Activated T-cell treated with anti-CD3 and anti-CD28 coated beads, Interleukin-2, amount 50 U/mL, for 72 hours (primary cell): ENCODE results near the gene SLC25A17. TPM values are rescaled to one million over a fixed set of nuclear protein-coding genes. Genes with fewer than 3 reads are reported as not detected.
A peak's percentile ranks its signal among the peaks of the same experiment; 100 is the strongest.
"Not testable (repeated sequence)": the region's sequence is repeated elsewhere in the genome, so short reads cannot be mapped to it uniquely, and the experiment has no call there.

Source experiments
- ATAC-seq, 2 donors: fragments of 150-1000 bp; cut with Tn5 transposase; replicated peaks in 1 of 2; 2 replicates each; pipeline ENCODE4 v1.10.0; 2021; ENCODE audit warnings: moderate library complexity in 2 of 2, mild to moderate bottlenecking in 1 of 2
- DNase-seq, 2 donors: peaks; one replicate each; pipeline ENCODE4 v3.0.0; 2021 to 2022; ENCODE audit warnings: mixed read lengths in 1 of 2
- H3K27ac Mint-ChIP-seq: one replicate; pipeline ENCODE4 v1.8.0; 2022; ENCODE audit warnings: mild to moderate bottlenecking, moderate library complexity, mixed read lengths
- H3K27me3 Mint-ChIP-seq: one replicate; pipeline ENCODE4 v1.8.0; 2022; ENCODE audit warnings: low read depth, mixed read lengths
- H3K36me3 Mint-ChIP-seq, 2 donors: one replicate each; pipeline ENCODE4 v1.8.0; 2022; ENCODE audit warnings: mixed read lengths in 2 of 2, mild to moderate bottlenecking in 1 of 2; ENCODE audit not compliant: insufficient read depth in 2 of 2
- H3K4me1 Mint-ChIP-seq: one replicate; pipeline ENCODE4 v1.8.0; 2022; ENCODE audit warnings: low read depth, mixed read lengths
- H3K4me3 Mint-ChIP-seq, 2 donors: one replicate each; pipeline ENCODE4 v1.8.0; 2022; ENCODE audit warnings: mild to moderate bottlenecking in 2 of 2, mixed read lengths in 2 of 2, moderate library complexity in 2 of 2
- H3K9me3 Mint-ChIP-seq, 2 donors: one replicate each; pipeline ENCODE4 v1.8.0; 2022; ENCODE audit warnings: mixed read lengths in 2 of 2
- total RNA-seq, 2 donors: library from RNA; stranded (reverse); gene quantifications; one replicate each; pipeline ENCODE4 v1.2.3, GENCODE V29; 2022

Gene SLC25A17, protein sequence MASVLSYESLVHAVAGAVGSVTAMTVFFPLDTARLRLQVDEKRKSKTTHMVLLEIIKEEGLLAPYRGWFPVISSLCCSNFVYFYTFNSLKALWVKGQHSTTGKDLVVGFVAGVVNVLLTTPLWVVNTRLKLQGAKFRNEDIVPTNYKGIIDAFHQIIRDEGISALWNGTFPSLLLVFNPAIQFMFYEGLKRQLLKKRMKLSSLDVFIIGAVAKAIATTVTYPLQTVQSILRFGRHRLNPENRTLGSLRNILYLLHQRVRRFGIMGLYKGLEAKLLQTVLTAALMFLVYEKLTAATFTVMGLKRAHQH
- 10 to 100 TPM; 18.8 to 20.0 TPM for total RNA-seq

- Mint-ChIP-seq H3K27me3 (no peaks in the 10 kb centered on the region), H3K4me3 (peak within 1 kb of the TSS; percentile 88 to 96), H3K27ac (peak within 1 kb of the TSS; percentile 85), H3K36me3 (peaks cover 7 to 8% of the 10 kb centered on the region in 2 donors), H3K9me3 (no peaks in the 10 kb centered on the region), H3K4me1 (peaks cover 45% of the 10 kb centered on the region)
- ATAC-seq (peak; percentile 90 to 92), DNase-seq (peak; percentile 91 to 92)
Observed at GRCh38 chr22:40818747-40819598, at the start of gene SLC25A17. TSS of gene SLC25A17 (minus strand) at chr22:40819346. CDS start at chr22:40819248, 98 bp downstream.

GRCh38 chr22:40868379-40868778 lies 49.2 kb upstream of the SLC25A17 start:
- not testable (repeated sequence) for H3K27ac Mint-ChIP-seq, DNase-seq, H3K27me3 Mint-ChIP-seq, H3K36me3 Mint-ChIP-seq, H3K9me3 Mint-ChIP-seq, H3K4me3 Mint-ChIP-seq, H3K4me1 Mint-ChIP-seq, ATAC-seq

DNA sequence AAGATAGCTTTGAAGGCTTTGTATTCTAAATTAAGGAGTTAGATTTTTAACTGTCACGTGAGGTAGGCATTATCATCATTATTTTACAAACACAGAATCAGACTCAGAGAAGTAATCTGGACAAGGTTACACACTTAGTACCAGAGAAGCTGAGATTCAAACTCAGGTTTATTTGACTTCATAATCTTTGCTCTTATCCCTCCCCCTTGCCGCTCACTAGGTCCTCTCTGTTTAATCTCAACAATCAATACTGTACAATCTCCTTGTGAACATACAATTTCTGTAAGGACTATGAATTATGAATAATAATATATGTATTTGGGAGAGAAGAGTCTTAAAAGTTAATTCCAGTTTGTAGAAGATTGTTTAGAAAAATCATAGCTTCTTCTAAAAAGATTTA lies 48.0 kb upstream of the SLC25A17 start:
- peaks cover 7% of the 10 kb centered on the region for H3K4me1 Mint-ChIP-seq
- H3K27me3 Mint-ChIP-seq = no peaks in the 10 kb centered on the region

GRCh38 chr22:40862537-40862936 lies 43.4 kb upstream of the SLC25A17 start:
- Mint-ChIP-seq H3K4me3 (no peak overlapping the region), H3K27ac (no peak overlapping the region), H3K36me3 (peaks cover 3 to 4% of the 10 kb centered on the region in 2 donors), H3K4me1 (peaks cover 20% of the 10 kb centered on the region), H3K27me3 (no peaks in the 10 kb centered on the region), H3K9me3 (no peaks in the 10 kb centered on the region)
- no peak for DNase-seq
- ATAC-seq = no peak

More for the DNA sequence above, 48.0 kb upstream of the SLC25A17 start:
- H3K36me3 Mint-ChIP-seq = peaks cover 1% of the 10 kb centered on the region in 2 donors
- no peaks in the 10 kb centered on the region for H3K9me3 Mint-ChIP-seq
- no peak overlapping the region for H3K27ac Mint-ChIP-seq
- ATAC-seq (no peak), DNase-seq (no peak)
- H3K4me3 Mint-ChIP-seq = no peak overlapping the region

DNA sequence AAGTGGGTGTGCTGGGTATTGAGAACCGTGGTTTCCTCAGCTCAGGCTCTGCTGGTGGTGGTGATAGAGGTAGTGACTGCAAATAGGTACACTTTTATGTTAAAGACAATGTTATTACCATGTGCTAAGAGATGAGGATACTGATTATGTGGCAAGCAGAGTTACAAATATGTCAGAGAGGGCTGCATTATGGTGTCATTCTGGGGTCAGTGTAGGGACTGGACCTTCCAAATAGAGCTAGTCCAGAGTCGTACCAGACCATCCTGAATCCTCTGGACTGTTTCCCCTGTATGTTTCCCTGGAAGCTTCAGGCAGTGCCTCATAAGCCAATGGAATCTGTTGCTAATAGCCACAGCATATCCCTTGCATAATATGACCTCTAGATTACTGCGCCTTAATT lies 42.9 kb upstream of the SLC25A17 start, which contains the start of gene DNAJB7:
TSS of gene DNAJB7 (minus strand) at position 101 of the 400 bp plus-strand sequence. CDS start 119 bp downstream, outside the sequence.
- no peaks in the 10 kb centered on the region for H3K9me3 Mint-ChIP-seq

DNA sequence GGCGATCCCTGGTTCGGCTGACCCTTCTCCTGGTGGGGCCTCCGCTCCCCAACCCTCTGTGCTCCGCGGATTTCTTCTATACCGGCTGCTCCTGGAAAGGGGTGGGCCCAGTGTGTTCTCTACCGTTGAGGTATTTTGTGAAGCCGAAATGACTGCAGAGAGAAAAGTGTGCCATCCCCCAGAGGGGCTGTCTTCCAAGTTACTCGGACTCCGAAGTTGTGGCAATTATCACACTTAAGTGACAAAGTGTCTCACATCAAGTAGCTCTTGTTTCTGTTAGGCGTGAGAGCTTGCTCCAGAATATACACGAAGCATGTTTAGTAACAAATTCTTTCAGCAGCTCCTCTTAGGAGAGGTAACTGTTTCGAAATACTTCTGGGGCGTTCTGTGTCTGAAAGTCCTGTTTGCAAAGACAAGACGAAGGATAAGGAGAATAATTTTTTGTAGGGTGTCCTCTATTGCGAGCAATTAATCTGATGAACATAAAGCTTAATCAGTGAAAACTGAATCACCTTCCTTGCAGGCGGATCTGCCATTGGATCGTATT lies 38.2 kb upstream of the SLC25A17 start:
- peaks cover 45% of the 10 kb centered on the region for H3K4me1 Mint-ChIP-seq
- peaks cover 3 to 10% of the 10 kb centered on the region in 2 donors for H3K36me3 Mint-ChIP-seq
- no peaks in the 10 kb centered on the region for H3K27me3 Mint-ChIP-seq

More for the DNA sequence above, 42.9 kb upstream of the SLC25A17 start, which contains the start of gene DNAJB7:
- H3K27ac Mint-ChIP-seq = peak within 1 kb of the TSS; percentile 47
- no peak for DNase-seq
- ATAC-seq = no peak
- H3K4me3 Mint-ChIP-seq = no peak within 1 kb of the TSS
- peaks cover 3 to 5% of the 10 kb centered on the region in 2 donors for H3K36me3 Mint-ChIP-seq
- H3K27me3 Mint-ChIP-seq = no peaks in the 10 kb centered on the region
- H3K4me1 Mint-ChIP-seq = peaks cover 21% of the 10 kb centered on the region

DNA sequence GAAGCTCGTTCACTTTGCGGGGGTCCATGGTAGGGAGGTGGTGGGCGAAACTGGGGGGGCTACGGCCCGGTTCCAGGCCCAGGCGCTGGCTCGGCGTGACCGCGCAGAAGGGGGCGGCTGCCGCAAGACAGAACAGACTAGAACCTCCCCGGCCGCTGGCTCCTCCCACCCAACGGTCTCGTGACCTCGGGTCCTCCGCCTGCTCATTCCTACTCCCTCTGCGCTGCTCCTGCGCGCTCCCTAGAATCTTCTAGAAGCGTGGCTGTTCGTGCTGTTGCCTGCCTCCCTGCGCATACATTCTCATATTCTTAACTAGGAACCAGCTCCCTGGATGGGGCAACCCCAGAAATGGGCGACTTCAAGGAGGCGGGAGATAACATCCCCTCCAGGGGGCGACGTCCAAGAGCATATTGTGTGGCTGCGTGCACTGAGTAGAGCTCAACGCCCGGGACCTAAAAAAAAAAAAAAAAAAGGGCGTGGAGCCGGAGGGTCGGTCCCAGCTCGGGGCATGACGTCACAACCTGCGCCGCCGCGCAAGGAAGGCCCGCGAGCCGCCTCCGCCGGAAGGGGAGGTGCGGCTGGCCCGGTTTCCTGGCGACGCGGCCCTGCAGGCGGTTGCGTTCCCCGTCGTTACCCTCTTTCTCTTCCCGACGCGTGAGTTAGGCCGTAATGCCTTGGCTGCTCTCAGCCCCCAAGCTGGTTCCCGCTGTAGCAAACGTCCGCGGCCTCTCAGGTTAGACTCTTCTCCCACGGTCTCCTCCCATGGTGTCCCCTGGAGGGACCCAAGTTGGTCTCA lies 37.6 kb upstream of the SLC25A17 start, which contains the start of the genes ST13 and XPNPEP3:
TSS of gene ST13 (minus strand) at position 127 of the 796 bp plus-strand sequence. CDS start at position 28, 99 bp downstream.
TSS of gene XPNPEP3 (plus strand) at position 636 of the 796 bp plus-strand sequence. CDS start at position 670, 34 bp downstream.
- ATAC-seq = peak; percentile 93 to 94
- H3K36me3 Mint-ChIP-seq = peaks cover 3 to 9% of the 10 kb centered on the region in 2 donors
- H3K9me3 Mint-ChIP-seq = no peaks in the 10 kb centered on the region
- H3K4me1 Mint-ChIP-seq = peaks cover 49% of the 10 kb centered on the region
- DNase-seq = peak; percentile 97 to 98
- H3K4me3 Mint-ChIP-seq = peak within 1 kb of the TSS; percentile 95 to 99
- no peaks in the 10 kb centered on the region for H3K27me3 Mint-ChIP-seq
- peak within 1 kb of the TSS; percentile 96 for H3K27ac Mint-ChIP-seq

More for the DNA sequence above, 38.2 kb upstream of the SLC25A17 start:
- Mint-ChIP-seq H3K9me3 (no peaks in the 10 kb centered on the region), H3K27ac (peak overlapping the region; percentile 96), H3K4me3 (peak overlapping the region; percentile 95 to 99)
- ATAC-seq = no peak
- DNase-seq = no peak

DNA sequence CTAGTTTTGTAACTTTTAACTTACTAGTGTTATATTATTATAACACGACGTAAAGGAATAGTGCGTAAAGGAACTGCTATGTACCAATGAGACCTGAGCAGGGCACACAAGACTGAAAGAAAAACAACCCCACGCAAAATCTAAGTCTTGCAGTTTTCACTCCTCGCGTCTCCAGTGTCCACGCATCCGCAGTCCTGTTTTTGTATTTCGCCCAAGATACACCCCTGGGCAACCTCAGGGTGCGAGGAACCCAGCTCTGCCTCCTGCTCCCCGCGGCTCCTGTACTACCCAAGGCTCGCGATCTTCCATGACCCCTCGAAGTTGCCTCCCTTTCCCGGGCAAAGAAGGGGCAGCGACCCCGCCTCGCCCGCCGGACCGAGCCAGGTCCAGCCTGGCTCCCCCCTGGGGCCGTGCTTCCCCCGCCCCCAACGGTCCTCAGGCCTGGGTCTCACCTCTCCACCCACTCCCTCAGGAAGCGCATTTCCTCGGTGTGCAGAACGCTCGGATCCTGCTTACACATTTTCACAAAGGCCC lies 36.9 kb upstream of the SLC25A17 start:
- DNase-seq (no peak), ATAC-seq (peak; percentile 35 to 43)
- Mint-ChIP-seq H3K36me3 (peaks cover 2 to 8% of the 10 kb centered on the region in 2 donors), H3K4me1 (peaks cover 56% of the 10 kb centered on the region), H3K27ac (peak overlapping the region; percentile 96), H3K4me3 (peak overlapping the region; percentile 95 to 99), H3K9me3 (no peaks in the 10 kb centered on the region), H3K27me3 (no peaks in the 10 kb centered on the region)

- Mint-ChIP-seq H3K36me3 (peaks cover 0 to 6% of the 10 kb centered on the region in 2 donors), H3K4me3 (peak overlapping the region; percentile 95 to 99), H3K27ac (peak overlapping the region; percentile 78), H3K9me3 (no peaks in the 10 kb centered on the region), H3K27me3 (no peaks in the 10 kb centered on the region), H3K4me1 (peaks cover 56% of the 10 kb centered on the region)
- DNase-seq (peak in 1 of 2 donors; percentile 12), ATAC-seq (no peak)
Observed at GRCh38 chr22:40855071-40855978, 36.2 kb upstream of the SLC25A17 start.

DNA sequence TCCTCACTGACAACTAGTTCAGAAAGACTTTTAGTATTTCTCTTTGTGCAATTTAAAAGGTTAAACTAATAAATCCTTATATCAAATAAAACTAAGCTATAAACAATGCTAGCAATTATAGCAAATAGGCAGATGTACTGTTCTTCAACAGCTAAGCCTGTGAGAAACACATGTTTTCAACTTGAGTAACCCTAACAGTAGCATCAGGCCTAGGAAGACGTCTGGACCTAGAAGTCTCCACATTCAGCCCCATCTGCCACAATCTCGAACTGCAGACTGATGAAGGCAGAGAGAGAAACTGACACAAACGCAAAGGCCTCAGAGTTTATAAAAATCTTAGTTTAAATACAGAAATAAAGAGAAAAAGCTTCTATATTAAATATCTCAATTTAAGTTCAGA lies 34.8 kb upstream of the SLC25A17 start:
- Mint-ChIP-seq H3K27ac (peak overlapping the region; percentile 78), H3K4me3 (peak overlapping the region; percentile 53 to 95), H3K4me1 (peaks cover 53% of the 10 kb centered on the region), H3K27me3 (no peaks in the 10 kb centered on the region), H3K36me3 (peaks cover 5 to 6% of the 10 kb centered on the region in 2 donors), H3K9me3 (no peaks in the 10 kb centered on the region)
- no peak for ATAC-seq
- no peak for DNase-seq

DNA sequence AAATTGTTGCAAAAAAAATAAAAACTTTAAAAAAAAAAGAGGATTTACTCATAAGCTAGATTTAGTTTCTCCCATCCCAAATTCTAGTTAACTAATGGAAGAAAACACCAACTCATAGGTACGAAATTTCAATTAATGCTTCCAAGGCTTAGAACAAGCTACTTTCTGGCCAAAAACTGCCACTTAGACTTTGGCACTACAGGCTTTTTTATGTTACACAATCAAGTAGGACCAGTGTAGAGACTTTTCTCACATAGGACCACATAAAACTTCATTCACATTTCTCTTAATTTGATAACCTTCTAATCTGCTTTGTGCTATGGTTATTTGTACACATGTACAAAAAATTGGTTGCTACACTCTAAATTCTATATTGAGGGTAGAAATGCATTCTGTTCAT lies 34.2 kb upstream of the SLC25A17 start:
- ATAC-seq = no peak
- H3K27ac Mint-ChIP-seq = peak overlapping the region; percentile 87
- peak overlapping the region; percentile 53 to 95 for H3K4me3 Mint-ChIP-seq
- H3K9me3 Mint-ChIP-seq = no peaks in the 10 kb centered on the region
- no peaks in the 10 kb centered on the region for H3K27me3 Mint-ChIP-seq
- DNase-seq = no peak
- H3K4me1 Mint-ChIP-seq = peaks cover 50% of the 10 kb centered on the region
- peaks cover 6% of the 10 kb centered on the region in 2 donors for H3K36me3 Mint-ChIP-seq
